ENCODE data around the gene PCSK4. TPM values are rescaled to one million over a fixed set of nuclear protein-coding genes. Genes with fewer than 3 reads are reported as not detected.

The PCSK4 gene
- total RNA-seq, 1 experiment from 2014 or later, result 9.1 TPM

DNA sequence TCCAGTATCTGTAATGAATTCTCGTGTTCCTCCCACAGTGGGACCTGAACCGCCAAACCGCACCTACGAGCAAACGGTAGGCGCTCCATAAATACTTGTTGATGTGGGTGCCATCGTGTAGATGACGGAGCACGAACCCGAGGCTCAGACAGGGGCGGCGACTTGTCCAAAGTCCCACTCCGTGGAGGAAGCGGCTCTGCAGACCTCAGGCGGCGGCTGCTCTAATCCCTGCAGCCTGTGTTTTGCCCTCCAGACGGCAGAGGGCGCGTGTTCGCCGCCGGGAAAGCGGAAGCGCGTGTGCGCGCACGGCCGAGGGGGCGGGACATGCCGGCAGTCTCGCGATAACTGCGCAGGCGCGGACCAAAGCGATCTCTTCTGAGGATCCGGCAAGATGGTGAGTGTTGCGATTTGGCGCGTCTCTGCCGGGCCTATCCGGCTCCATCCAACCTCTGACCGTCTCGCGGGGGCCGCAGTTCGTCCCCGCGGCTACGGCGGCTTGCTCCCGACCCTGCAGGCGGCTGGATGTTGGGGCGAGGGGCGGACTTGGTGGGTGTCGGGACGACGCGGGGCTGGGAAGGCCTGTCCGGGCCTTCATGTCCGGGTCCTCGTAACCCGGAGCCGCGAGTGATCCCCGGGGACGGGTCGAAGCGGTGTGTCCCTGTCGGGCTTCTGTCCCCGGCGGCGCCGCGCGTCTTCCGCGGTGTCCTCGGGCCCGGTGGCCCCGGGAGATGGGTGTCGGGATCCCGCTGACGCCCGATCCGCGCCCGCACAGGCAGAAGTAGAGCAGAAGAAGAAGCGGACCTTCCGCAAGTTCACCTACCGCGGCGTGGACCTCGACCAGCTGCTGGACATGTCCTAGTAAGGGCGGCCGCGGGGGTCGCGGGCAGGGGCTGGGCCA, 51.9 kb downstream of the PCSK4 start, which contains the start of gene RPS15:
Gene RPS15 (plus strand): TSS at position 362 of the 898 bp plus-strand sequence. CDS start 30 bp downstream, at position 392.
- H2BK20ac ChIP-seq (ENCODE audit: low read depth, low read length, poor library complexity, severe bottlenecking), result no peak within 1 kb of the TSS
- WGBS (ENCODE audit: extremely low coverage, insufficient read length, low lambda C conversion rate), result no CpG with 5 or more reads among the region's 100 CpGs
- peak within 1 kb of the TSS; percentile 64 for H3K4me2 ChIP-seq (ENCODE audit: insufficient read depth, insufficient read length, low read length)
- DNase-seq, result peak; percentile 95
- H3K4ac ChIP-seq (ENCODE audit: low read depth, low read length), result peak within 1 kb of the TSS; percentile 43; the same call in 1 of the 2 replicates
- no peak within 1 kb of the TSS for H2BK15ac ChIP-seq (ENCODE audit: low read depth, low read length)
- no peak within 1 kb of the TSS for H2AK5ac ChIP-seq (ENCODE audit: insufficient read length, low read length)
- H3K18ac ChIP-seq (ENCODE audit: insufficient read length, low read depth, low read length), result peak within 1 kb of the TSS; percentile 80
- peak; percentile 95 for TF ChIP-seq CTCF (conservative IDR thresholded peaks at IDR 0.05)
- Mint-ChIP-seq H3K27me3 (ENCODE audit: low read depth) (no peaks in the 10 kb centered on the region; the same call in 1 of the 2 replicates), H3K9me3 (no peaks in the 10 kb centered on the region), H3K4me3 (peak within 1 kb of the TSS; percentile 96 to 98), H3K4me1 (peaks cover 0 to 20% of the 10 kb centered on the region in 2 experiments), H3K27ac (peak within 1 kb of the TSS; percentile 99 to 100 (median 100)), H3K36me3 (ENCODE audit: insufficient read depth in 1 of 3, low read depth in 3 of 3) (peaks cover 32 to 58% (median 49%) of the 10 kb centered on the region in 3 experiments)
- no peak within 1 kb of the TSS for H2AFZ ChIP-seq (ENCODE audit: low read length)
- no peak within 1 kb of the TSS for H4K5ac ChIP-seq (ENCODE audit: insufficient read length, low read depth, low read length)
- no peak within 1 kb of the TSS for H2BK12ac ChIP-seq (ENCODE audit: insufficient read length, low read depth, low read length)
- H3K27me3 ChIP-seq (ENCODE audit: insufficient read depth, low read length), result no peaks in the 10 kb centered on the region
- H3K9ac ChIP-seq (ENCODE audit: extremely low read depth, insufficient read length, low read length), result peak within 1 kb of the TSS; percentile 97
- H3K9me3 ChIP-seq (ENCODE audit: control insufficient read depth, low read depth, low read length), result no peaks in the 10 kb centered on the region
- H2BK5ac ChIP-seq (ENCODE audit: insufficient read length, low read length), result peak within 1 kb of the TSS; percentile 14
- H2BK120ac ChIP-seq (ENCODE audit: low read depth, low read length, poor library complexity, severe bottlenecking), result no peak within 1 kb of the TSS
- H4K91ac ChIP-seq (ENCODE audit: insufficient read length, low read depth, low read length), result peak within 1 kb of the TSS; percentile 78
- no peak within 1 kb of the TSS for H3T11ph ChIP-seq (ENCODE audit: low read length)
- peaks cover 12% of the 10 kb centered on the region for H3K79me1 ChIP-seq (ENCODE audit: insufficient read depth, low read depth, low read length, poor library complexity, severe bottlenecking)
- no peak within 1 kb of the TSS for H3K56ac ChIP-seq (ENCODE audit: insufficient read length, low read depth, low read length)
- no peaks in the 10 kb centered on the region for H3K4me1 ChIP-seq (ENCODE audit: insufficient read depth, low read length)
- H3K23me2 ChIP-seq (ENCODE audit: insufficient read length, low read depth, low read length, poor library complexity, severe bottlenecking), result peaks cover 5% of the 10 kb centered on the region
- H3K23ac ChIP-seq (ENCODE audit: insufficient read length, low read depth, low read length), result no peak within 1 kb of the TSS
- no peak within 1 kb of the TSS for H4K8ac ChIP-seq (replicated peaks; ENCODE audit: insufficient read length, low read depth, low read length)
- no peak within 1 kb of the TSS for H3K27ac ChIP-seq (ENCODE audit: insufficient read length, low read depth, low read length)
- H4K20me1 ChIP-seq (ENCODE audit: control insufficient read depth, insufficient read depth, insufficient read length), result no peaks in the 10 kb centered on the region
- H3K79me2 ChIP-seq (ENCODE audit: insufficient read depth, low read length), result peaks cover 11% of the 10 kb centered on the region; the same call in 1 of the 2 replicates
- peak within 1 kb of the TSS; percentile 97 for H3K14ac ChIP-seq (ENCODE audit: insufficient read depth, low read length)
